ENCODE measurements around the gene FCN2.

Gene FCN2

DNA sequence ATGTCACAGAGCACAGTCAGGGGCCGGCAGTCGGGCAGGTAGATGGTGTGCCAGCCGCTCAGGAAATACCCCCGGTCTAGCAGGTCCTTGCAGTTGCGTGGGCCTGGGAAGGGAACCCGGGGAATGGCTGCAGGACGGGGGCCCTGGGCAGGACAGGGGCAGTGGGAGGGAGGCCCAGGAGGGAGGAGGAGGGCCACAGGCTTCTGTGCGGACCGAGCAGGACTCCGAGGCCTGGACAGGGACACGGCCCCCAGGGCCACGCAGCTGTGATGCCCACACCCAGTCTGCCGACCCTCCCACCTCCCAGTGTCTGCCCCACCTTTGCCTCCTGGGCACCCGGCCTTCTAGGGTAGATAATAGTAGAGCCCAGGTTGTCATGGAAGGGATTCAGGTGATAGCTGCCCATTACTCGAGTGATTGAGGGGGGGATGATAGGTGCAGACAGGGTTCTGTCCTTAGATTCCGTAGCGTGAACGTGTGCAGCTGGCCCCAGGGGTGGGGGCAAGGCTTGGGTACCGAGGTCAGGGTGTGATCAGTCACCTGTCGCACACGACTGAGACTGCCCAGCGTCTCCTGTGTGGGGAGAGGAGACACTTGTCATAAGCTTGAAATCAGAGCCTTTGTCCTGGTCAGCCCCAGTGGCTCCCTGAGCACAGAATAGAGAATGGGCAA is 32.6 kb downstream of the FCN2 start:
- DNase-seq: no peak

DNA sequence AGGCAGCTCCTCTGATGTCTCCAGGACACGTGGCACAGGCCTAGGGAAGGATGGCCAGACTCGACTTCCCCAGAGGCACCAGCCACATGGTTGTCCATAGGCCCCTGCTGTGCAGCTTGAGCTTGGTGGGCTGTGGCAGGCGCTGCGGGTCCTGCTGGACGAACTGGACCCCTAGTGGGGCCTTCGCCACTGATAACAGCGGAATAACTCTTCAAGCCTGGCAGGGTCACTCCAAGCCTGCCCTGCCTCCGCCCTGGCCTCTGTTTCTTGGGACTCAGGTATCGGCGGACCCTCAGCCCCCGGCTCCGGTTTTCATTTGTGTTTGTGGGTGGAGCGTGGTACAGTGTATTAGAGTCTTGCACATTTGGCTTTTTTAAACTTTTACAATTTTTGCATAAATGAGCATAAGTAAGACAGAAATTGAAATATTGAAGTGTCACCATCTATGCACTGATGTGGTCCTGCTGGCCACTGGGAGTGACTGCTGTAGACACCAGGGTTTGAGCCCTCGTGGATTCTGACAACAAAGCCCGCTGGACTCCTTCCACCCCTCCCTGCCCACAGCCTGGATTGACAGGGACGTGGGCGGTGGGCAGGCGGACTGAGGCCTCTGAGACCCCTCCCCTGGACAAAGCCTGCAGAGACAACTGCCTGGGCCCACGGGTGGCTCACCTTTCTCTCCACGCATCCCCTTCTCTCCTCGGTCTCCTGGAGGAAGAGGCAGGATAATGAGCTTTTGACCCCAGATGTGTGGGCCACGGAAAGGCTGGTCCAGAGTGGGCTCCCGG is 33.3 kb downstream of the FCN2 start:
- no peak for DNase-seq

- no peak for DNase-seq
These were observed 33.9 kb downstream of the FCN2 start for GRCh38 chr9:134914501-134914834.

DNA sequence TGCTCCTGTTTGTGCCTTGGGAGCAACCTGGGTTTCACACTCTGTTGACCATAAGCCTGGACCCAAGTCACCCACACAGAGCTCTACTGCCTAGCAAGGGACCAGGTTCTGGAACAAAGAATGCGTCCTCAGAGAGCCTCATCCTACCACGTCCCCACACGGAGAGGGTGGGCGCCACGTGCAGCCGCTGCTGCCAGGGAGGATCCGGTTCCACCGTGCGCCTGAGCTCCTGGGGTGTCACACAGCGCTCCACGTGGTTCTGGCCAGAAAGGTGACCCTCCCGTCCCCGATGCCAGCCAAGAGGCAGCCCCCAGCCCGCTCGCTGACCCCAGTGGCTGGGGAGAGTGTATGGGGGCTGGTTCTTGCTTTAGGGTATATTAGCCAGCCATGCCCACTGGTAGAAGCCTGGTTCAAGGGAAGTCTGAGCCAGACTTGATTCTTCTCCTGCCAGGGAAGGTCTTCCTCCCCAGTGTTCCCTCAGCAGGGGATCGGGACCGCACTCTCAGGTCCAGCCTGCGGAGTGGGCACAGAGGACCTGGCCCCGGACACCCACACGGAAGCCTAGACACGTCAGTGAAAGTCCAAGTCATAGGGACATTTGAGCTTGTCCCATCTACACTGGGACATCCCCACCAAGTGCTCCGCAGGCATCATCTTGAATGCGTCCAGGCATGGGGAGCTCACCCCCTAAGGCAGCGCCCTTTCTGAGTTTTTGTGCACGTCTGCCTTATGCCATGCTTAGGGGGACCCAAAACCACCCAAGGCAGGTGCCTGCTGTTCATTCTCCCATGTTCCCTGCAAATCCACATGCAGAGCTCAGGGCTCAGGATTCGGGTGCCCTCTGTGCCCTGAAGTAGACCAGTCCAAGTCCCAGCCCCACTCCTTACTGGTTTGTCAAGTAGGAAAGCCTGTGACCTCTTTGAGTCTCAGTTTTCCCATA is 34.7 kb downstream of the FCN2 start:
- no peak for DNase-seq

DNA sequence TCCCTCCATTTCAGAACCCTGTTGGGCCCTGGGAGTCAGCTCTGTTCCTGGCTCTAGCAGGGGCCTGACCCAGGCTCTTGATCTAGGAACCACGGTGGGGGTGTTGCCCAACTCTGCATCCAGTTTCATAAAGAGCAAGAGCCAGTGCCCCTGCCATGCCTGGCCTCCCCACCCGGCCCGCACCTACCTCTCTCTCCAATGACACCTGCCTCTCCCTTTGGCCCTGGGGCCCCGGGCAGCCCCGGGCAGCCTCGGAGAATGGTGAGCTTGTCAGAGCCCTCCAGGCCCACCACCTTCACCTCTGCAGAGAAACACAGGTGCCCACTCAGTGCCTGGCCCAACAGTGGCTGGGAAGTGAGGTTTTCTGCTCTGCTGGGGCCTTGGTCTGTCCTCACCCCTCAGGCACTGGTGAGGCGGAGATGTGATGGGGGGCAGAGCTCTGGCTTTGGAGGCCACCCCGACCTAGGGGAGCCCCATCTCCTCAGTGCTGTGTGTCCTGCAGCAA is 35.6 kb downstream of the FCN2 start:
- no peak for DNase-seq

- no peak for DNase-seq
These were observed 37.1 kb downstream of the FCN2 start, which contains the start of gene FCN1 for GRCh38 chr9:134917431-134918373. Gene FCN1, minus strand, starts transcription at chr9:134917912. Its CDS starts 41 bp downstream, at chr9:134917871.

DNA sequence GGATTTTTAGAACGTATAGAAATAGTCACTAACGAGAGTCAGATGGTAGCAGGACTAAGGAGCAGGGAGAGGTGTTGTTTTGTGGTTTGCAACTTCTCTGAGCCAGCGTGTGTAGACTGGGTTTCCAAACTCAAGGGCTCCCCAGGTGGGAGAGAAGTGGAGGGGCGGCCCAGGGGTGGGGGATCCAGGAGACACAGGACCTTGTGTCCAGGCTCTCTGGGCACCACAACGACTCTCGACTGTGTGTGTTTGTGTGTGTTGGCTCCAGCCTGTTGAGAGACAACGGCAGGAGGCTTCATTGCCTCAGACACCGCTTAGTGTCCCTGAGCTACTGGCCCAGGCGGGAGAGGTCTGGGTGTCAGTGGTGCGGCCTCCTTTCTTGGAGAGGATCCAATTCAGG is 38.0 kb downstream of the FCN2 start:
- no peak for DNase-seq

DNA sequence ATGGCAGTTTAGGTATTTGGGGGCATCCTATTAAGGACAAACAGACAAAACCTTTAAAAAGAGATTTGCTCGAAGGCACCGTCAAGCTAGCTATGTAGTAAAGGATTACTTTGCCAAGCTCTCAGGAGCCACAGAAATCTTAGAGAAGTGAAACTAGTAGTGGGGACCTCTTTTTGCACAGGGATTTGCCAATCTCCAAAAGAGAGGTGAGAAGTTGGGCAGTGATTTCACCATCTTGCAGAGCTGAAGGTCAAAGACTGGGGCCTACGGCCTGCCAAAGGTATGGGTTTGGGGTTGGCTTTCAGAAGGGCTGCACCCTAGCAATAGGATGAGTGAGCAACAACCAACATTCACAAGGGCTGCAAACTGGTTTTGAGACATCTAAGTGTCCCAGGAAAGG is 38.7 kb downstream of the FCN2 start:
- no peak for DNase-seq

DNA sequence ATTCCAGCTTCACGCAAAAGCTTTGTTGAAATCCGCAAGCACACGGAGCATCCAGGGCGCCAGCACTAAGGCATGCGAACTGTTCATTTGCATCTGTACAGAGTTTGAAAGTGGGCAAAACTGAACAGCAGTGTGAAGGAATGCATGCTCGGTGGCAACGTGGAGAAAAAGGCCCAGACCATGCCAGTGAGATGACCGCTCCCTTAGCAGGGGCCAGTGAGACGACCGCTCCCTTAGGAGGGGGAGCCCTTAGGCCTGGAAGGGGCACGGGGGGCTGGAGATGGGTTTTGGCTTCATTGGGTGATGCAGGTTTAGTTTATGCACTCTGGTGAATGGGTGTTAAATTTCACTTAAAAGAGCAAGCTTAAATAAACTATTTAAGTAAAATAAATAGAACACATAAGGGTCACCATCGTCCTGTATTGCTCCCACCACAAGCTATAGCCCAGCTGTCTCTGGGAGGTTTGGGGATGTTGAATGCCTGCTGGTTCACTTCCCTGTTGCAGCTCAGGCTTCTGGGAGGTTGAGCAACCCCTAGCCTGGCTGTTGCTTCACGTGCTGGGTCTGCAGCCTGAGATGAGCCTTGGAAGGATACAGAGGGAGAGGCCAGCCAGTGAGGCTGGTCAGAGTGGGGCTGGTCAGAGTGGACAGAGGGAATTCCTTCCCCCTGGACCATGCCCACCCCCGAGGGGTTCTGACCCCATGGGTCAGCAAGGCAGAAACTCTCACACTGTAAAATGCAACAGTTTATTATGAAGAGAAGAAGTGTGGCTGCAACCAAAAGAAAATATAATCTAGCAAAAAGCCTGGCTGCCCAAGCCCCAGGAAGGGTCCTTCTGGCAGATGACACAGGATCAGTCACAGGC is 41.7 kb downstream of the FCN2 start:
- DNase-seq: no peak

DNA sequence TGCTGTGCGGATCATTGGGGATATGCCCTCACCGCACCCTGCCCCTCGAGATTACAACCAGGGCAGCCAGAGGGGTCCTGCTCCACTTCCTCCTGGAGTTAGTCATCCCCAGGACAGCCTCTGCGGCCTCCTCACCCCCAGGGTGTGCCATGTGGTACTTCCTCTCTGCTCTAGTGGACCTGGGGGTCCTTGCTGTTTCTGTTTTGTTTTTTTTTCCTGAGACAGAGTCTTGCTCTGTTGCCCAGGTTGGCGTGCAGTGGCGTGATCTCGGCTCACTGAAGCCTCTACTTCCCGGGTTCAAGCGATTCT is 42.3 kb downstream of the FCN2 start:
- DNase-seq: no peak

GRCh38 chr9:134923466-134923865 is 42.9 kb downstream of the FCN2 start:
- no peak for DNase-seq

DNA sequence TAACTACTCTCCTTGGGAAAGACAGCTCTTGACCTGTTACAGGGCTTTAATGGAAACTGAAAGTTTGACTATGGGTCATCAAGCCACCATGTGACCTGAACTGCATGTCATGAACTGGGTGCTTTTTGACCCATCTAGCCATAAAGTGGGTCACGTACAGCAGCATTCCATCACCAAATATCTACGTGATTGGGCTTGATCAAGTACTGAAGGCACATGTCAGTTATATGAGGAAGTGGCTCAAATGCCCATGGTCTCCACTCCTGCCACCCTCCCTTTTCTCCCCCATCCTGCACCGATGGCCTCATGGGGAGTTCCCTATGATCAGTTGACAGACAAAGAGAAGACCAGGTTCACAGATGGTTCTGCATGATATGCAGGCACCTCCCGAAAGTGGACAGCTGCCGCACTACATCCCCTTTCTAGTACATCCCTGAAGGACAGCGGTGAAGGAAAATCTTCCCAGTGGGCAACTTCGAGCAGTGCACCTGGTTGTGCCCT is 44.5 kb downstream of the FCN2 start:
- DNase-seq: no peak

DNA sequence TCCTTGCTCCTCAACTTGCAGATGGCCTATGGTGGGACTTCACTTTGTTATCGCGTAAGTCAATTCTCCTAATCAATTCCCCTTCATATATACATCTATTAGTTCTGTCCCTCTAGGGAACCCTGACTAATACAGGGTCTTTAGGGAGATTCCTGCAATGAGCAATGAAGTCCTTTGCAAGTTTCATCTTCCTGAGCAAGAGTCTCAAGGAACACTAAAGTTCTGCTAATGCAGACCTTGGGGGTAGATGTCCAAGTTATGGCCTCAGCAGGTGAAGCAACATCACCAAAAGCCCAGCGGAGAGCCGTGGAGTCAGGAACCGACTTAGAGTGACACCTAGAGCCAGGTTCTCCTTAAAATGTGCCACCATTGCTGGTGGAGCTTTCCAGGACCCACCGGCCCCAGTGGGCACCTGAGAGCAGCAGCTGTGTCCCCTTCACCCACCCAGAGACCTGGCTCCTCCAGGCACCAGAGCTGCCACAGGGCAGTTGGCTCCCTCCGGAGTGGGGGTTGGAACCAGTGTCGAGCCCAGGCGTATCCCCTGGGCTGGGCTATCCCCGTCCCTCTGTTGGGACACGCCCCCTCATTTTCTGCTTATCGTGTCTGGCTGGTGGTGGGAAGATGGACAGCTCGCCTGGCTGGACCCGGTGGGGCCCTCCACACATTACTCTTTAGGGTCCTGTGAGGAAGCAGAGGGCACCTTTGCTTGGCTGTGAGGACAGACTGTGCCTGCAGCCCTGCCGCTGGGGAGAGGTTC is 48.0 kb downstream of the FCN2 start:
- no peak for DNase-seq

GRCh38 chr9:134929193-134930158 is 48.9 kb downstream of the FCN2 start:
- no peak for DNase-seq

DNA sequence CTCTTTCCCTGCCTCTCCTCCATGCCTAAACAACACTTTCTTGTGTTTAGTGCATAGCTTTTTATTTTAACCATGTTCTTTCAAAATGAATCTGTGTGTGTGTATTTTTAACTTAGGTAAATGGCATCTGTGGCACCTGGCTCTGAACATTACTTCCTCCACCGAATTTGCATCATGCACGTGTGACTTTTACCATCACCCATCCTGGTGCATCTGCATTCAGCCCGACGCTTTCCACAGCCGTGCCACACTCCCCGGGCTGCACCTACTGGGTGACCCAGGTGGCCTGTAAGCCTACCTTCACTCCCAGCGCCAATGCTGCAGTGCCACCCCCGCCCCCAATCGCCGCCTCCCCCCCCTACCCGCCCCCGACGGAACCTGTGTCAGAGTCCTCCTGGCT is 49.8 kb downstream of the FCN2 start:
- DNase-seq: no peak

GRCh38 chr9:134932171-134932570 is 51.6 kb downstream of the FCN2 start:
- DNase-seq: no peak

- no peak for DNase-seq
These were observed 52.0 kb downstream of the FCN2 start for GRCh38 chr9:134932606-134933005.

GRCh38 chr9:134933076-134933659 is 52.6 kb downstream of the FCN2 start:
- no peak for DNase-seq
